Keratinocyte (primary cell): Measurements from ENCODE around the gene TMEM52. TPM values are rescaled to one million over a fixed set of nuclear protein-coding genes. Genes with fewer than 3 reads are reported as not detected.

Experiments used
- DNase-seq: peaks from one replicate; pipeline ENCODE4 v3.0.0-alpha.2; 2011; ENCODE audit warnings: low read depth, missing footprints, low spot score
- FAIRE-seq: peaks from 2 replicates; lab custom pipeline; 2011; peaks lifted over from hg19 to GRCh38; lab: Jason Lieb, UNC
- H2AFZ ChIP-seq: 2 replicates; pipeline ENCODE4 v1.6.0; 2012; ENCODE audit warnings: low read length, control low read depth, inconsistent platforms; ENCODE audit not compliant: control insufficient read depth
- H3K27ac ChIP-seq: 2 replicates; pipeline ENCODE4 v1.5.1; 2011; ENCODE audit warnings: low read length; ENCODE audit not compliant: control insufficient read depth, insufficient read depth
- H3K27me3 ChIP-seq: 3 replicates; pipeline ENCODE4 v1.6.0; 2011; ENCODE audit warnings: low read length; ENCODE audit not compliant: control insufficient read depth, insufficient read depth; ENCODE audit errors: extremely low read depth
- H3K36me3 ChIP-seq, 2 experiments: 2 replicates in 1 of 2; 3 replicates in 1 of 2; pipeline ENCODE4 v1.5.1; 2011; ENCODE audit warnings: low read length in 2 of 2, mild to moderate bottlenecking in 1 of 2; ENCODE audit not compliant: control insufficient read depth in 2 of 2, insufficient read depth in 2 of 2; ENCODE audit errors: extremely low read depth in 1 of 2
- H3K4me1 ChIP-seq: 3 replicates; pipeline ENCODE4 v1.5.1; 2011; ENCODE audit warnings: low read length; ENCODE audit not compliant: control insufficient read depth, insufficient read depth; ENCODE audit errors: extremely low read depth
- H3K4me2 ChIP-seq: 3 replicates; pipeline ENCODE4 v1.6.0; 2011; ENCODE audit warnings: low read depth, low read length; ENCODE audit not compliant: control insufficient read depth, insufficient read depth; ENCODE audit errors: extremely low read depth
- H3K4me3 ChIP-seq, 3 experiments: fragments of 200-600 bp in 1 of 3; sonication (generic) in 1 of 3; 2 replicates in 2 of 3; 3 replicates in 1 of 3; pipeline ENCODE4 v1.5.1; 2011 to 2016; ENCODE audit warnings: low read length in 3 of 3, mild to moderate bottlenecking in 3 of 3, control low read depth in 2 of 3, inconsistent platforms in 1 of 3, low read depth in 1 of 3, mixed read lengths in 1 of 3, mixed run types in 1 of 3, moderate library complexity in 1 of 3; ENCODE audit not compliant: control insufficient read depth in 2 of 3, insufficient read depth in 2 of 3; ENCODE audit errors: extremely low read depth in 1 of 3
- H3K79me2 ChIP-seq: 2 replicates; pipeline ENCODE4 v1.6.0; 2012; ENCODE audit warnings: low read length; ENCODE audit not compliant: control insufficient read depth, insufficient read depth
- H3K9ac ChIP-seq: 3 replicates; pipeline ENCODE4 v1.6.0; 2011; ENCODE audit warnings: low read length; ENCODE audit not compliant: control insufficient read depth, insufficient read depth; ENCODE audit errors: extremely low read depth
- H3K9me1 ChIP-seq: 3 replicates; pipeline ENCODE4 v1.6.0; 2011; ENCODE audit warnings: low read length; ENCODE audit not compliant: control insufficient read depth, insufficient read depth; ENCODE audit errors: extremely low read depth
- H3K9me3 ChIP-seq: 2 replicates; pipeline ENCODE4 v1.5.1; 2012; ENCODE audit warnings: low read depth, low read length; ENCODE audit not compliant: control insufficient read depth
- H4K20me1 ChIP-seq: 3 replicates; pipeline ENCODE4 v1.6.0; 2011; ENCODE audit warnings: low read length; ENCODE audit not compliant: control insufficient read depth, insufficient read depth; ENCODE audit errors: extremely low read depth
- EZH2 ChIP-seq: IDR thresholded peaks from one replicate; pipeline ENCODE4 v1.6.1; 2012; ENCODE audit warnings: inconsistent platforms, mild to moderate bottlenecking, low read length, moderate library complexity
- dilution Hi-C: fragments of 300-500 bp; cut with MboI; formaldehyde crosslinking; loops from one replicate; pipeline ENCODE4 v1.7.0; 2020; ENCODE audit warnings: low sequenced_read_pairs; ENCODE audit not compliant: extremely low pct_ligation_motif_present
- polyA plus RNA-seq, 5 experiments: library from polyadenylated mRNA; depleted of rRNA in 3 of 5; stranded (reverse) in 3 of 5; stranded (forward) in 1 of 5; unstranded in 1 of 5; fragments of >200 nt; gene quantifications; 1 replicate in 1 of 5; 2 replicates in 3 of 5; 3 replicates in 1 of 5; pipeline versions ENCODE4 v1.2.1 to v1.2.3, GENCODE V29; 2011 to 2012; ENCODE audit warnings: missing spikeins in 2 of 5, low read depth in 1 of 5, low replicate concordance in 1 of 5
- TF ChIP-seq, protein P1 (sequence below), 3 experiments: IDR thresholded peaks in 1 of 3; conservative IDR thresholded peaks in 1 of 3; optimal IDR thresholded peaks in 1 of 3; 2 replicates in 2 of 3; 3 replicates in 1 of 3; pipeline versions ENCODE3 to v1.5.1; 2011; ENCODE audit warnings: low read length in 3 of 3, mild to moderate bottlenecking in 3 of 3, moderate library complexity in 2 of 3, control low read depth in 1 of 3, inconsistent platforms in 1 of 3; ENCODE audit not compliant: insufficient read depth in 2 of 3; ENCODE audit errors: extremely low read depth in 1 of 3

The TMEM52 gene
- polyA plus RNA-seq, 1 donor (not counting 4 experiments of a cell fraction or from before 2014, with no cell fraction given) = 0.10 TPM

DNA sequence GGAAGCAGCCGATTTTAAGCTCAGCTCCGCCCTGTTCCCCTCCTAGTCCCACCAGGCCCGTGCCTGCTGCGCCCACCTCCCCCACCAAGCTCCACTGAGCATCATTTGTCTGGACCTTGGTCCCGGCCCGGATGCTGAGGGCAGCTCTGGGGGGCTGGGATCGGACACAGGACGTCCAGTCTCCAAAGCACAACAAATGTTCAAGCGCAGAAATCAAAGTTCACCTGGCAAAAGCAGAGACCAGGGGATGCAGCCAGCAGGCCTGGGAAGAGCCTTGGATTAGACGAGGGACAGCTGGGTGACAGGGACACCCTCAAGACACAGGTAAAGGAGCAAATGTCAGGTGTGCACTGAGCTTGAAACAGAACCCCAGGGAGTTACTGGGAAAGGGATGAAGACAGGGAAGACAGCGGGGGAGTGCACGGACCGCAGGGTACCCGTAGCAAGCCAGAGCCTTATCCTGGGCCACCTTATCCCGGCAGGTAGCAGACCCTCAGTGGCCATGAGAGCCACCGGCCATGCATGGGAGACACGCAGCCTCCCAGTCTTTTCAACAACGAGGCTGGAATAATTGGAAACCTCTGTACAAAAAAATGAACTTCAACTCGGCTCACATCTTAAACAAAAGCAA is 22.2 kb upstream of the TMEM52 start:
- Histone ChIP-seq H3K9me3 (no peaks in the 10 kb centered on the region), H3K9ac (no peak overlapping the region), H3K4me2 (no peak overlapping the region), H3K9me1 (no peaks in the 10 kb centered on the region), H3K4me3 (no peak overlapping the region), H3K36me3 (no peaks in the 10 kb centered on the region), H3K79me2 (no peaks in the 10 kb centered on the region), H4K20me1 (no peaks in the 10 kb centered on the region), H3K4me1 (peaks cover 13% of the 10 kb centered on the region), H3K27me3 (peaks cover 9% of the 10 kb centered on the region), H3K27ac (no peak overlapping the region), H2AFZ (no peak overlapping the region)
- no peak for FAIRE-seq
- dilution Hi-C loops = no loop called here
- TF ChIP-seq EZH2 = no peak
- TF ChIP-seq, protein P1, sequence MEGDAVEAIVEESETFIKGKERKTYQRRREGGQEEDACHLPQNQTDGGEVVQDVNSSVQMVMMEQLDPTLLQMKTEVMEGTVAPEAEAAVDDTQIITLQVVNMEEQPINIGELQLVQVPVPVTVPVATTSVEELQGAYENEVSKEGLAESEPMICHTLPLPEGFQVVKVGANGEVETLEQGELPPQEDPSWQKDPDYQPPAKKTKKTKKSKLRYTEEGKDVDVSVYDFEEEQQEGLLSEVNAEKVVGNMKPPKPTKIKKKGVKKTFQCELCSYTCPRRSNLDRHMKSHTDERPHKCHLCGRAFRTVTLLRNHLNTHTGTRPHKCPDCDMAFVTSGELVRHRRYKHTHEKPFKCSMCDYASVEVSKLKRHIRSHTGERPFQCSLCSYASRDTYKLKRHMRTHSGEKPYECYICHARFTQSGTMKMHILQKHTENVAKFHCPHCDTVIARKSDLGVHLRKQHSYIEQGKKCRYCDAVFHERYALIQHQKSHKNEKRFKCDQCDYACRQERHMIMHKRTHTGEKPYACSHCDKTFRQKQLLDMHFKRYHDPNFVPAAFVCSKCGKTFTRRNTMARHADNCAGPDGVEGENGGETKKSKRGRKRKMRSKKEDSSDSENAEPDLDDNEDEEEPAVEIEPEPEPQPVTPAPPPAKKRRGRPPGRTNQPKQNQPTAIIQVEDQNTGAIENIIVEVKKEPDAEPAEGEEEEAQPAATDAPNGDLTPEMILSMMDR (optimal IDR thresholded peaks at IDR 0.05 in 1 of 3, IDR thresholded peaks at IDR 0.05 in 1 of 3, conservative IDR thresholded peaks at IDR 0.05 in 1 of 3; ENCODE audit: extremely low read depth in 1 of 3, insufficient read depth in 2 of 3, low read length in 3 of 3) = no peak
- no peak for DNase-seq

DNA sequence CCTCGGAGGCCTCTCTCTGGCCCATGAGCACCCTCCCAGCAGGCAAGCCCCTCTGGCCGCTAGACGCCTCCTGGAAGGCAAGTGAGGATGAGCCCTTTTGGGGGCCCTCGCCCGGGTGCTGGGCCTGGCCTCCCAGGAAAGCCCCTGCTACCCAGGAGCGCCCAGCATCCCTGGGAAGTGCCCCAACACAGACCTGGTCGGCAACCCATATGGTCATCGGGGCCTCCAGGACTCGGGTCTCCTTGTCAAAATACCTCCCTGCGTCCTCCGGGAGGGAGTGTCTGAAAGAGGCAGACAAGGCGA is 21.0 kb upstream of the TMEM52 start:
- no peak for FAIRE-seq
- Histone ChIP-seq H2AFZ (no peak overlapping the region), H3K27ac (no peak overlapping the region), H3K9ac (no peak overlapping the region), H3K9me3 (peaks cover 2% of the 10 kb centered on the region), H3K9me1 (no peaks in the 10 kb centered on the region), H3K4me1 (peaks cover 13% of the 10 kb centered on the region), H3K4me2 (no peak overlapping the region), H3K27me3 (peaks cover 9% of the 10 kb centered on the region), H3K79me2 (no peaks in the 10 kb centered on the region), H3K4me3 (no peak overlapping the region), H4K20me1 (no peaks in the 10 kb centered on the region), H3K36me3 (no peaks in the 10 kb centered on the region)
- no peak for DNase-seq
- dilution Hi-C loops = no loop called here
- TF ChIP-seq, protein P1 (optimal IDR thresholded peaks at IDR 0.05 in 1 of 3, IDR thresholded peaks at IDR 0.05 in 1 of 3, conservative IDR thresholded peaks at IDR 0.05 in 1 of 3; ENCODE audit: extremely low read depth in 1 of 3, insufficient read depth in 2 of 3, low read length in 3 of 3) = no peak
